Right atrium auricular region (tissue), 2 donors: ENCODE measurements around the gene UCP2. TPM values are rescaled to one million over a fixed set of nuclear protein-coding genes. Genes with fewer than 3 reads are reported as not detected.

Experiments
- DNase-seq: peaks from one replicate; pipeline ENCODE4 v3.0.0-alpha.2; 2019; ENCODE audit warnings: low spot score
- H3K27ac ChIP-seq, 2 donors: fragments of 200-600 bp; sonication (generic); 1 replicate in 1 of 2; 2 replicates in 1 of 2; pipeline ENCODE4 v1.5.1; 2016 to 2019
- H3K27me3 ChIP-seq, 2 donors: fragments of 200-600 bp; sonication (generic); one replicate each; pipeline versions ENCODE4 v1.5.1 to v1.6.0; 2017 to 2019
- H3K36me3 ChIP-seq: fragments of 200-600 bp; sonication (generic); one replicate; pipeline ENCODE4 v1.5.1; 2016
- H3K4me1 ChIP-seq, 2 donors: fragments of 200-600 bp; sonication (generic); one replicate each; pipeline versions ENCODE4 v1.5.1 to v1.6.0; 2017 to 2019
- H3K4me3 ChIP-seq, 2 donors: fragments of 200-600 bp; sonication (generic); 1 replicate in 1 of 2; 2 replicates in 1 of 2; pipeline ENCODE4 v1.5.1; 2017 to 2019; ENCODE audit warnings: mild to moderate bottlenecking in 1 of 2, moderate library complexity in 1 of 2
- H3K9me3 ChIP-seq, 2 donors: fragments of 200-600 bp; sonication (generic); one replicate each; pipeline ENCODE4 v1.5.1; 2019
- CTCF ChIP-seq, 2 donors: fragments of 200-600 bp; sonication (generic); IDR thresholded peaks; one replicate each; pipeline ENCODE4 v1.5.1; 2019; ENCODE audit warnings: antibody characterized with exemption in 2 of 2
- total RNA-seq, 2 donors: library from RNA; depleted of rRNA; stranded (reverse); fragments of >200 nt; gene quantifications; one replicate each; pipeline ENCODE4 v1.1.0, GENCODE V29; 2016

The UCP2 gene
- total RNA-seq, 2 donors from 2014 or later, result 8.2 to 13.2 TPM

DNA sequence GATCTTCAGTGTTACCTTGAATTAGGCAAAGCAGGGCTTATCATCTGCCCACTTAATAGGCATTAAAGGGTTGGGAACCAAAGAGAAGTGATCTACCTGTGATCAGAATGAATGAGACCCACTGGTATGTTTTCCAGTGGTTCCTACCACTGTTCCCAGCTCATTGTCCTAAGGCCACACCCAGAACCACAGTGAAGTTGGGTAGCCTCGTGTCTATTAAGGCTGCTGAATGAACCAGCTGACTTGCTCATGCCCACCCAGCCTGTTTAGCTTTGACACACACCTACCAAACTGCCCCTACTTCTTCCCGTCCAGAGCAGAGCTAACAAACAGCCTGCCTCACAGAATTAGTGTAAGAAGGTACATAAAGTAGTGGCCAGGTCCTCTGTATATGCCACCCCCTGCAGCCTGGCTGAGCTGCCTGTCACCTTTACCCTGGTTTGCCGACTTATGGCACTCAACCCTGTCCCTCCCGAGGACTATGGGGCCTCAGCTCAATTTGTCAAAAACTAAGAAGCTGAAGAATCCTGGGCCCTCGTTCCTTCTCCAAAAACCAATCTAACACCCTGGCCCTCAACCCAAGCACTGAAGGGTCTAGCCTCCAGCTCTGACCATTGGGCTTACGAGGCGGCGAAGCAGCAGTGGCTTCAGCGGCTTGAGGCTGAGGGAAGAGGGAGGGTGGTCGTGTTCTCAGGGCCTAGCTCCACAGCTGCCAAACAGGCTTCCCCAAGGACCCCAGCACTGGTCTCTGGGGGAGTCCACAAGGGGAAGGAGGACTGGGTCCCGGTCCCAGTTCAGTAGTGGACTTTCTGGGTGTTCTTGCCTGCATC lies 9.8 kb downstream of the UCP2 start:
- Histone ChIP-seq H3K4me1 (no peaks in the 10 kb centered on the region), H3K27ac (peak overlapping the region in 1 of 2 donors; percentile 35), H3K36me3 (peaks cover 9% of the 10 kb centered on the region), H3K4me3 (no peak overlapping the region), H3K9me3 (no peaks in the 10 kb centered on the region), H3K27me3 (no peaks in the 10 kb centered on the region)
- no peak for DNase-seq
- no peak for TF ChIP-seq CTCF (IDR thresholded peaks at IDR 0.05)

- peaks cover 4% of the 10 kb centered on the region for H3K36me3 ChIP-seq
- no peak overlapping the region for H3K27ac ChIP-seq
- DNase-seq, result no peak
- H3K27me3 ChIP-seq, result no peaks in the 10 kb centered on the region
- no peaks in the 10 kb centered on the region for H3K4me1 ChIP-seq
- H3K9me3 ChIP-seq, result no peaks in the 10 kb centered on the region
- no peak overlapping the region for H3K4me3 ChIP-seq
- no peak for TF ChIP-seq CTCF (IDR thresholded peaks at IDR 0.05)
Measured at GRCh38 chr11:73972187-73972586, 10.5 kb downstream of the UCP2 start.

DNA sequence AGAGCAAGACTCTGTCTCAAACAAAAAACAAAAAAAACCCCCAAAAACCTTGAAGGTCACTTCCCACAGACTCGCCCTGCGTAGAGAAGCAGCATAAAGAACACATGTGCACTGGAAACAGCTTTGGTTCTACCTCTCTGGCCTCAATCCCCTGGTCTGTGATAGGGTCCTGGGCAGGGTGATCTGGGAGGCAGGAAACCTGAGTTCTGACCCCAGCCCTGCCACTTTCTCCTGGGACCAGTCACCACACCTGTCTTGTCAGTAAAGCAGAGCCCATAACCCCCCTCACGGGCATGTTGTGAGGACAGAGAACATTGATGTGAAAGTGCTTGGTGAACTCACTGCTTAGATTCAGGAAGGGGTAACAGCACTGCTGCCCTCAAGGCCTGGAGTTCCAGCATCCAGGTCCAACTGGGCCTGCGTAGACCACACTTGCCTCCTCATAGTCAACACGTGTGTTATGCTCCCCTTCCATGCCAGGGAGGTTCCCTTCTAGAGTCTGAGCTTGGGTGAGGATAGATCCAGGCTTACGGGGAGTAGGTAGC lies 11.4 kb downstream of the UCP2 start:
- H3K9me3 ChIP-seq, result no peaks in the 10 kb centered on the region
- H3K4me1 ChIP-seq, result no peaks in the 10 kb centered on the region
- no peak overlapping the region for H3K4me3 ChIP-seq
- no peaks in the 10 kb centered on the region for H3K36me3 ChIP-seq
- TF ChIP-seq CTCF (IDR thresholded peaks at IDR 0.05), result no peak
- no peaks in the 10 kb centered on the region for H3K27me3 ChIP-seq
- no peak overlapping the region for H3K27ac ChIP-seq
- DNase-seq, result no peak

DNA sequence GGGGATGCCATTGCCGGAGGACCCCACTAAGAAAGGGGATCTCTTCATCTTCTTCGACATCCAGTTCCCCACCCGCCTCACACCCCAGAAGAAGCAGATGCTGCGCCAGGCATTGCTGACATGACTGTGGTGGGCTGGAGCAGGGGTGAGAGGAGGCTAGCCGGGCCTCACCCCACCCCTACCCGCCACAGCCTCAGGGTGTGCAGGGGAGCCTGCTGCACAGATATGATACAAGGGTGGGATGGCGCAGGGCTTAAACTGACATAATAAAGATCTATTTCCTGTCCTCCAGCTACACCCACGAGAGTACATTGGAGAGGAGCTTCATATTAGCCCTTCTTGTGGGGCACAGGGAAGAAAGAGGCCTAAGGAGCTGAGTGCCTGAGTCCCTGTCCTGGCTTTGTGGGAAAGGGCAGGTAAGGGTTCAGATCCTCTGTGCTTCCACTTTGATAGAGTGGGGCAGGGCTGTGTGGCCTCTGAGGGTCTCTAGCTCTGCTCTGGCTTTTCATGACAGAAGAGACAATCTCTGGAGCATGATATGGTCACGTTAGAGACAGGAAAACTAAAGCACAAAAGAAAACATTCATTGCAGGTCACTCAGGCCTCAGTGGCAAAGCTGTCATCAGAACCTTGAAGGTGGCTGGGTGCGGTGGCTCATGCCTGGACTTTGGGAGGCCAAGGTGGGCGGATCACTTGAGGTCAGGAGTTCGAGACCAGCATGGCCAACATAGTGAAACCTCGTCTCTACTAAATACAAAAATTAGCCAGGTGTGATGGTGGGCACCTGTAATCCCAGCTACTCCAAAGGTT lies 12.4 kb downstream of the UCP2 start:
- TF ChIP-seq CTCF (IDR thresholded peaks at IDR 0.05), result no peak
- Histone ChIP-seq H3K36me3 (no peaks in the 10 kb centered on the region), H3K27ac (no peak overlapping the region), H3K4me3 (no peak overlapping the region), H3K27me3 (no peaks in the 10 kb centered on the region), H3K9me3 (no peaks in the 10 kb centered on the region), H3K4me1 (peaks cover 0 to 2% of the 10 kb centered on the region in 2 donors)
- no peak for DNase-seq

GRCh38 chr11:73969091-73969490 lies 13.6 kb downstream of the UCP2 start:
- TF ChIP-seq CTCF (IDR thresholded peaks at IDR 0.05), result no peak

More at GRCh38 chr11:73969091-73969490, 13.6 kb downstream of the UCP2 start:
- Histone ChIP-seq H3K4me3 (no peak overlapping the region), H3K27ac (no peak overlapping the region), H3K27me3 (no peaks in the 10 kb centered on the region), H3K9me3 (no peaks in the 10 kb centered on the region), H3K36me3 (no peaks in the 10 kb centered on the region), H3K4me1 (peaks cover 0 to 11% of the 10 kb centered on the region in 2 donors)
- DNase-seq, result no peak
